Lower lobe of right lung (tissue), 2 donors: Measurements from ENCODE around the gene ELP4. TPM values are rescaled to one million over a fixed set of nuclear protein-coding genes. Genes with fewer than 3 reads are reported as not detected.

Experiments
- ATAC-seq, 2 donors: fragments of 200-7000 bp; cut with Tn5 transposase; one replicate each; pipeline ENCODE4 v1.9.1; 2020 to 2022; ENCODE audit warnings: mild to moderate bottlenecking in 2 of 2, moderate library complexity in 2 of 2
- DNase-seq: peaks from one replicate; pipeline ENCODE4 v3.0.0-alpha.2; 2020
- H3K27ac ChIP-seq: fragments of 200-600 bp; one replicate; pipeline ENCODE4 v1.8.0; 2022
- H3K27me3 ChIP-seq: fragments of 200-600 bp; one replicate; pipeline ENCODE4 v1.8.0; 2022; ENCODE audit warnings: low read depth
- H3K36me3 ChIP-seq: fragments of 200-600 bp; one replicate; pipeline ENCODE4 v1.8.0; 2022; ENCODE audit warnings: mild to moderate bottlenecking
- H3K4me1 ChIP-seq: fragments of 200-600 bp; one replicate; pipeline ENCODE4 v1.8.0; 2022
- H3K4me3 ChIP-seq: fragments of 200-600 bp; one replicate; pipeline ENCODE4 v1.8.0; 2022; ENCODE audit warnings: mild to moderate bottlenecking
- H3K9me3 ChIP-seq: fragments of 200-600 bp; one replicate; pipeline ENCODE4 v1.8.0; 2022
- CTCF ChIP-seq: fragments of 200-600 bp; IDR thresholded peaks from one replicate; pipeline ENCODE4 v1.8.0; 2022; ENCODE audit warnings: antibody characterized with exemption, mild to moderate bottlenecking
- intact Hi-C: fragments of 100-400 bp; cut with DNase I; formaldehyde crosslinking; loops from one replicate; pipeline ENCODE4 v1.11.0; 2022
- total RNA-seq: library from RNA; stranded (reverse); fragmentation: NEBNext Ultra II Directional; extraction: Animal tissue kit (Norgen Biotek cat#: 25700); gene quantifications from one replicate; pipeline ENCODE4 v1.2.1, GENCODE V29; 2021
- donor health status: DM: no; HTN: yes; CAD: no; lungs with severe emphysema.

ELP4 gene
- total RNA-seq, 1 donor from 2014 or later = 22.1 TPM

GRCh38 chr11:31827455-31828206 is 318.1 kb downstream of the ELP4 start:
- no peak for TF ChIP-seq CTCF
- Histone ChIP-seq H3K4me3 (no peak overlapping the region), H3K36me3 (no peaks in the 10 kb centered on the region), H3K4me1 (peaks cover 5% of the 10 kb centered on the region), H3K27me3 (peaks cover 96% of the 10 kb centered on the region), H3K9me3 (no peaks in the 10 kb centered on the region), H3K27ac (no peak overlapping the region)
- intact Hi-C loops = no loop called here
- DNase-seq (no peak), ATAC-seq (no peak)

- Histone ChIP-seq H3K27ac (no peak overlapping the region), H3K4me1 (peaks cover 5% of the 10 kb centered on the region), H3K9me3 (no peaks in the 10 kb centered on the region), H3K36me3 (no peaks in the 10 kb centered on the region), H3K4me3 (no peak overlapping the region), H3K27me3 (peaks cover 93% of the 10 kb centered on the region)
- no peak for TF ChIP-seq CTCF
- intact Hi-C loops = no loop called here
- DNase-seq (no peak), ATAC-seq (no peak)
Observed at GRCh38 chr11:31828217-31828616, 318.6 kb downstream of the ELP4 start.

- intact Hi-C loops = no loop called here
- no peak overlapping the region for H3K4me3 ChIP-seq
- TF ChIP-seq CTCF = no peak
Observed at GRCh38 chr11:31830406-31830805, 320.8 kb downstream of the ELP4 start.

GRCh38 chr11:31834237-31834636 is 324.7 kb downstream of the ELP4 start:
- Histone ChIP-seq H3K27me3 (peaks cover 84% of the 10 kb centered on the region), H3K27ac (no peak overlapping the region), H3K4me3 (no peak overlapping the region), H3K9me3 (no peaks in the 10 kb centered on the region), H3K4me1 (no peaks in the 10 kb centered on the region), H3K36me3 (no peaks in the 10 kb centered on the region)
- intact Hi-C loops = no loop called here
- no peak for ATAC-seq
- no peak for TF ChIP-seq CTCF
- no peak for DNase-seq

More at GRCh38 chr11:31830406-31830805, 320.8 kb downstream of the ELP4 start:
- peaks cover 5% of the 10 kb centered on the region for H3K4me1 ChIP-seq
- DNase-seq (no peak), ATAC-seq (no peak)
- no peaks in the 10 kb centered on the region for H3K9me3 ChIP-seq
- H3K27ac ChIP-seq = no peak overlapping the region
- no peaks in the 10 kb centered on the region for H3K36me3 ChIP-seq
- peaks cover 89% of the 10 kb centered on the region for H3K27me3 ChIP-seq

Other genes with a start within 250 kb of the ELP4 start
- gene DCDC1, start 140.0 kb upstream of the ELP4 start, total RNA-seq = 4.1 TPM
- 16.3 TPM for gene DNAJC24, start 139.9 kb upstream of the ELP4 start, total RNA-seq
- 14.4 TPM for gene IMMP1L, start 145 bp upstream of the ELP4 start, total RNA-seq